Effector memory CD8-positive, alpha-beta T cell (primary cell): ENCODE results near the gene OSBPL10.
A peak's percentile ranks its signal among the peaks of the same experiment; 100 is the strongest.

Experiments
- ATAC-seq: fragments of 150-1000 bp; cut with Tn5 transposase; replicated peaks from 2 replicates; pipeline ENCODE4 v1.10.0; 2021; ENCODE audit warnings: mild to moderate bottlenecking, moderate library complexity
- DNase-seq, 3 experiments: peaks; one replicate each; pipeline ENCODE4 v3.0.0; 2021
- H3K27ac Mint-ChIP-seq, 2 donors: one replicate each; pipeline ENCODE4 v1.8.0; 2022; ENCODE audit warnings: mild to moderate bottlenecking in 2 of 2, mixed read lengths in 2 of 2, moderate library complexity in 2 of 2
- H3K27me3 Mint-ChIP-seq, 2 donors: one replicate each; pipeline ENCODE4 v1.8.0; 2022; ENCODE audit warnings: mixed read lengths in 2 of 2
- H3K36me3 Mint-ChIP-seq: one replicate; pipeline ENCODE4 v1.8.0; 2022; ENCODE audit warnings: mild to moderate bottlenecking, moderate library complexity, mixed read lengths; ENCODE audit not compliant: insufficient read depth
- H3K4me1 Mint-ChIP-seq, 2 donors: one replicate each; pipeline ENCODE4 v1.8.0; 2022; ENCODE audit warnings: low read depth in 2 of 2, mixed read lengths in 2 of 2
- H3K4me3 Mint-ChIP-seq, 2 donors: one replicate each; pipeline ENCODE4 v1.8.0; 2022; ENCODE audit warnings: mild to moderate bottlenecking in 2 of 2, mixed read lengths in 2 of 2, moderate library complexity in 2 of 2
- H3K9me3 Mint-ChIP-seq, 2 donors: one replicate each; pipeline ENCODE4 v1.8.0; 2022; ENCODE audit warnings: mixed read lengths in 2 of 2

Gene OSBPL10

GRCh38 chr3:31661993-31662670, 318.9 kb downstream of the OSBPL10 start:
- Mint-ChIP-seq H3K36me3 (no peaks in the 10 kb centered on the region), H3K4me3 (no peak overlapping the region), H3K4me1 (no peaks in the 10 kb centered on the region), H3K9me3 (peaks cover 5 to 11% of the 10 kb centered on the region in 2 donors), H3K27me3 (peaks cover 21 to 29% of the 10 kb centered on the region in 2 donors), H3K27ac (no peak overlapping the region)
- DNase-seq (no peak), ATAC-seq (no peak)

GRCh38 chr3:31661286-31661685, 319.8 kb downstream of the OSBPL10 start:
- Mint-ChIP-seq H3K36me3 (no peaks in the 10 kb centered on the region), H3K27ac (no peak overlapping the region), H3K4me3 (no peak overlapping the region), H3K9me3 (peaks cover 10 to 20% of the 10 kb centered on the region in 2 donors), H3K4me1 (no peaks in the 10 kb centered on the region), H3K27me3 (peaks cover 21 to 29% of the 10 kb centered on the region in 2 donors)
- no peak for DNase-seq
- ATAC-seq = no peak

- H3K27me3 Mint-ChIP-seq = peaks cover 6 to 9% of the 10 kb centered on the region in 2 donors
- no peak overlapping the region for H3K27ac Mint-ChIP-seq
- no peak for ATAC-seq
- peaks cover 19 to 31% of the 10 kb centered on the region in 2 donors for H3K9me3 Mint-ChIP-seq
- no peaks in the 10 kb centered on the region for H3K36me3 Mint-ChIP-seq
- DNase-seq = no peak
- H3K4me3 Mint-ChIP-seq = no peak overlapping the region
- H3K4me1 Mint-ChIP-seq = no peaks in the 10 kb centered on the region
Observed at GRCh38 chr3:31659246-31659645, 321.8 kb downstream of the OSBPL10 start.

GRCh38 chr3:31654998-31655397, 326.1 kb downstream of the OSBPL10 start:
- Mint-ChIP-seq H3K4me1 (no peaks in the 10 kb centered on the region), H3K27ac (no peak overlapping the region), H3K4me3 (no peak overlapping the region), H3K36me3 (peaks cover 2% of the 10 kb centered on the region), H3K27me3 (no peaks in the 10 kb centered on the region), H3K9me3 (peaks cover 33 to 73% of the 10 kb centered on the region in 2 donors)
- DNase-seq = no peak
- no peak for ATAC-seq

GRCh38 chr3:31653464-31653863, 327.6 kb downstream of the OSBPL10 start:
- no peak for DNase-seq
- H3K4me3 Mint-ChIP-seq = no peak overlapping the region
- no peaks in the 10 kb centered on the region for H3K27me3 Mint-ChIP-seq
- no peak for ATAC-seq
- no peak overlapping the region for H3K27ac Mint-ChIP-seq
- H3K9me3 Mint-ChIP-seq = peaks cover 33 to 87% of the 10 kb centered on the region in 2 donors
- peaks cover 2% of the 10 kb centered on the region for H3K36me3 Mint-ChIP-seq
- no peaks in the 10 kb centered on the region for H3K4me1 Mint-ChIP-seq

GRCh38 chr3:31652296-31652695, 328.8 kb downstream of the OSBPL10 start:
- Mint-ChIP-seq H3K9me3 (peaks cover 33 to 82% of the 10 kb centered on the region in 2 donors), H3K27me3 (no peaks in the 10 kb centered on the region), H3K36me3 (peaks cover 2% of the 10 kb centered on the region), H3K4me1 (no peaks in the 10 kb centered on the region), H3K27ac (no peak overlapping the region), H3K4me3 (no peak overlapping the region)
- ATAC-seq (no peak), DNase-seq (no peak)

GRCh38 chr3:31648286-31648968, 332.6 kb downstream of the OSBPL10 start:
- DNase-seq = no peak
- Mint-ChIP-seq H3K4me1 (no peaks in the 10 kb centered on the region), H3K9me3 (peaks cover 15 to 58% of the 10 kb centered on the region in 2 donors), H3K27ac (no peak overlapping the region), H3K27me3 (no peaks in the 10 kb centered on the region), H3K36me3 (peaks cover 2% of the 10 kb centered on the region), H3K4me3 (no peak overlapping the region)
- ATAC-seq = no peak

GRCh38 chr3:31645256-31645655, 335.8 kb downstream of the OSBPL10 start:
- no peaks in the 10 kb centered on the region for H3K4me1 Mint-ChIP-seq

GRCh38 chr3:31639828-31640227, 341.2 kb downstream of the OSBPL10 start:
- no peaks in the 10 kb centered on the region for H3K27me3 Mint-ChIP-seq
- H3K4me1 Mint-ChIP-seq = peaks cover 9 to 23% of the 10 kb centered on the region in 2 donors
- DNase-seq = no peak
- no peaks in the 10 kb centered on the region for H3K9me3 Mint-ChIP-seq
- no peak for ATAC-seq
- H3K27ac Mint-ChIP-seq = no peak overlapping the region
- peaks cover 8% of the 10 kb centered on the region for H3K36me3 Mint-ChIP-seq
- H3K4me3 Mint-ChIP-seq = no peak overlapping the region

More at GRCh38 chr3:31645256-31645655, 335.8 kb downstream of the OSBPL10 start:
- H3K27me3 Mint-ChIP-seq = no peaks in the 10 kb centered on the region
- H3K9me3 Mint-ChIP-seq = peaks cover 3 to 27% of the 10 kb centered on the region in 2 donors
- no peak for DNase-seq
- H3K36me3 Mint-ChIP-seq = no peaks in the 10 kb centered on the region
- no peak for ATAC-seq
- no peak overlapping the region for H3K4me3 Mint-ChIP-seq
- H3K27ac Mint-ChIP-seq = no peak overlapping the region

- Mint-ChIP-seq H3K27ac (peak overlapping the region; percentile 64 to 75), H3K4me3 (peak overlapping the region; percentile 18 to 40), H3K36me3 (peaks cover 16% of the 10 kb centered on the region), H3K27me3 (no peaks in the 10 kb centered on the region), H3K9me3 (no peaks in the 10 kb centered on the region), H3K4me1 (peaks cover 12 to 27% of the 10 kb centered on the region in 2 donors)
- DNase-seq (no peak), ATAC-seq (peak; percentile 58)
Observed at GRCh38 chr3:31636694-31637442, 344.2 kb downstream of the OSBPL10 start.

GRCh38 chr3:31636049-31636448, 345.0 kb downstream of the OSBPL10 start:
- peaks cover 12 to 27% of the 10 kb centered on the region in 2 donors for H3K4me1 Mint-ChIP-seq
- H3K27me3 Mint-ChIP-seq = no peaks in the 10 kb centered on the region
- DNase-seq (no peak), ATAC-seq (no peak)
- peaks cover 24% of the 10 kb centered on the region for H3K36me3 Mint-ChIP-seq
- H3K9me3 Mint-ChIP-seq = no peaks in the 10 kb centered on the region
- H3K27ac Mint-ChIP-seq = peak overlapping the region; percentile 64 to 75
- H3K4me3 Mint-ChIP-seq = peak overlapping the region; percentile 18 to 25

- DNase-seq = no peak
- Mint-ChIP-seq H3K36me3 (peaks cover 29% of the 10 kb centered on the region), H3K4me1 (peaks cover 12 to 27% of the 10 kb centered on the region in 2 donors), H3K9me3 (no peaks in the 10 kb centered on the region), H3K27me3 (no peaks in the 10 kb centered on the region), H3K4me3 (peak overlapping the region in 1 of 2 donors; percentile 25), H3K27ac (peak overlapping the region; percentile 64 to 75)
- peak; percentile 47 for ATAC-seq
Observed at GRCh38 chr3:31635545-31635944, 345.5 kb downstream of the OSBPL10 start.

GRCh38 chr3:31634476-31634875, 346.6 kb downstream of the OSBPL10 start:
- DNase-seq (no peak), ATAC-seq (no peak)
- peaks cover 12 to 27% of the 10 kb centered on the region in 2 donors for H3K4me1 Mint-ChIP-seq
- no peaks in the 10 kb centered on the region for H3K27me3 Mint-ChIP-seq
- H3K36me3 Mint-ChIP-seq = peaks cover 35% of the 10 kb centered on the region
- H3K27ac Mint-ChIP-seq = peak overlapping the region; percentile 10 to 75
- no peaks in the 10 kb centered on the region for H3K9me3 Mint-ChIP-seq
- H3K4me3 Mint-ChIP-seq = no peak overlapping the region
